Activated CD4-positive, alpha-beta T cell treated with anti-CD3 and anti-CD28 coated beads for 36 hours (primary cell): ENCODE measurements around the gene C5. TPM values are rescaled to one million over a fixed set of nuclear protein-coding genes. Genes with fewer than 3 reads are reported as not detected.
A peak's percentile ranks its signal among the peaks of the same experiment; 100 is the strongest.

Source experiments
- ATAC-seq: fragments of 200-7000 bp; cut with Tn5 transposase; one replicate; pipeline ENCODE4 v1.10.0; 2021; ENCODE audit warnings: mild to moderate bottlenecking, moderate library complexity
- CTCF ChIA-PET: fragments of 350-600 bp; sonication (Branson Sonifier 250); formaldehyde crosslinking; loops from one replicate; lab custom pipeline; 2021; ENCODE audit warnings: antibody characterized with exemption; lab: Charles Lee
- POLR2A ChIA-PET: fragments of 350-600 bp; sonication (Branson Sonifier 250); formaldehyde crosslinking; loops from one replicate; lab custom pipeline; 2021; ENCODE audit warnings: antibody characterized with exemption, inconsistent platforms; lab: Charles Lee
- DNase-seq: peaks from one replicate; pipeline ENCODE4 v3.0.0-alpha.2; 2020
- H3K27ac Mint-ChIP-seq: one replicate; pipeline ENCODE4 v1.8.0; 2021; ENCODE audit warnings: mixed read lengths
- H3K27me3 Mint-ChIP-seq: one replicate; pipeline ENCODE4 v1.8.0; 2021; ENCODE audit warnings: mixed read lengths
- H3K36me3 Mint-ChIP-seq: one replicate; pipeline ENCODE4 v1.8.0; 2021; ENCODE audit warnings: low read depth, mixed read lengths
- H3K4me1 Mint-ChIP-seq: one replicate; pipeline ENCODE4 v1.8.0; 2021; ENCODE audit warnings: mixed read lengths
- H3K4me3 Mint-ChIP-seq: one replicate; pipeline ENCODE4 v1.8.0; 2021; ENCODE audit warnings: mild to moderate bottlenecking, moderate library complexity, mixed read lengths
- H3K9me3 Mint-ChIP-seq: one replicate; pipeline ENCODE4 v1.8.0; 2021; ENCODE audit warnings: low read depth, mixed read lengths
- intact Hi-C, 2 experiments: fragments of 100-400 bp; cut with DNase I in 1 of 2; cut with micrococcal nuclease in 1 of 2; formaldehyde crosslinking; loops; one replicate each; pipeline versions ENCODE4 v1.14.2 to v1.15.1; 2022 to 2024; cut with DNase I, micrococcal nuclease
- total RNA-seq, 2 experiments: library from RNA; stranded (reverse); gene quantifications; one replicate each; pipeline ENCODE4 v1.2.3, GENCODE V29; 2021

Gene C5
- total RNA-seq, 2 experiments from 2014 or later = 2.3 to 2.4 TPM

DNA sequence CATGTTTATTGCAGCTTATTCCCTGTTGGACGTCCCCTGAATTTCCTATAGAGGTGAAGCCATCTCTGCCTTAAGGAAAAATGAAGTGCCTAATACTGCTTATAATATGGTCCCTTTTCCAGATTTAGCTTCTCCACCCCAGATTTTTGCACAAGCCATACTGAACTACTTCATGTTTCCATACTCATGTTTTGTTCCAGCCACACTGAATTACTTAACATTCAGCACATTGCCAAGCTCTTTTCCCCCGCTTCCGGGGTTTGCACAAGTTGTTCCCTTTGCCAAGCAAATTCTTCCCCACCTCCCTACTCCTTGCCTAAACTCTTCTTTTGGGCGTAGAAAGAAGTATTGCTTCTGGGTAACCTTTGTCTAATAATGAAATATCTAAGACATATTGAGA is 23.0 kb upstream of the C5 start:
- ChIA-PET POLR2A (interaction anchor here (0.7 kb wide), 1 partner anchor 180 kb away, joined by 7 read pairs; no protein-coding TSS in a partner anchor), CTCF (interaction anchor here (0.5 to 3.0 kb wide), 7 partner anchors 9 to 317 kb away, joined by 3 to 20 read pairs (median 3); no protein-coding TSS in a partner anchor)
- H3K27ac Mint-ChIP-seq = peak overlapping the region; percentile 2
- no peak for ATAC-seq
- peak overlapping the region; percentile 96 for H3K4me3 Mint-ChIP-seq
- peaks cover 6% of the 10 kb centered on the region for H3K9me3 Mint-ChIP-seq
- intact Hi-C loops = loop anchor here in 1 of 2 experiments (5.0 to 10.0 kb wide), 3 partner anchors 146 to 228 kb away; partner anchors contain the start of genes PHF19, PSMD5 and TRAF1
- peaks cover 54% of the 10 kb centered on the region for H3K4me1 Mint-ChIP-seq
- DNase-seq = no peak
- no peaks in the 10 kb centered on the region for H3K27me3 Mint-ChIP-seq
- peaks cover 9% of the 10 kb centered on the region for H3K36me3 Mint-ChIP-seq

DNA sequence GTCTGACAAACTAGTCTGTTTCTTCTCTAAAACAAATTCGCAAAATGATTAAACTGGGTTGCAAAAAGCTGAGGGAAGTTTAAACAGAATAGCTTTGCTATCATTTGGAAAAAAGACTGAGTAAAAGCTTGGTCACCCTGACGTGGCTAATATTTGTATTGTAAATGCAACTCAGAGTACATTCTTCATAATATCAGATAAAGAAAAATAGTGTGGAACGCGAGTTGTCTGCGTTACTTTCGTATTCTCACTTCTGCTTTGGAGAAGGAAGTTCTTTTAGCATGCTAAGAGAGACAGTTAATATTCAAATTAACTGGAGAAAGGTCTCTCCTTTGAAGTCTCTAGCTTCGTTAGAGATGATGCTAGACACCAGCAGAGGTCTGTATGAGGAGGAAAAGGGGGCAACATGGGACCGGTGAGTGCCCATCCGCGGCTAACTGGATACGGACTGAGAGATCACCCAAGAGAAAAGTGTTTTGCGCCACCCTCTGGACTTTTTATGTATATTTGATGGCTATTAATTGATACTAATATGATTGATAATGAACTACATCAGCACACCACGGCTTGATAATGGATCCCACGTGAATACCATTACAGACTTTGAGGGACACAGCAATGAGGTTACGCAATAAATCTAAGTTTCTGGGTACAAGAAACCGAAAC is 21.8 kb upstream of the C5 start:
- ChIA-PET POLR2A (interaction anchor here (0.5 to 1.3 kb wide), 5 partner anchors 15 to 395 kb away, joined by 3 to 8 read pairs (median 4); no protein-coding TSS in a partner anchor), CTCF (interaction anchor here (0.5 to 3.0 kb wide), 11 partner anchors 7 to 449 kb away, joined by 3 to 20 read pairs (median 3); no protein-coding TSS in a partner anchor)
- Mint-ChIP-seq H3K36me3 (peaks cover 15% of the 10 kb centered on the region), H3K27ac (peak overlapping the region; percentile 79), H3K27me3 (no peaks in the 10 kb centered on the region), H3K4me1 (peaks cover 57% of the 10 kb centered on the region), H3K9me3 (peaks cover 10% of the 10 kb centered on the region), H3K4me3 (peak overlapping the region; percentile 73)
- intact Hi-C loops = loop anchor here in 1 of 2 experiments (5.0 to 10.0 kb wide), 3 partner anchors 145 to 227 kb away; partner anchors contain the start of genes PHF19, PSMD5 and TRAF1
- ATAC-seq (no peak), DNase-seq (peak; percentile 35)

DNA sequence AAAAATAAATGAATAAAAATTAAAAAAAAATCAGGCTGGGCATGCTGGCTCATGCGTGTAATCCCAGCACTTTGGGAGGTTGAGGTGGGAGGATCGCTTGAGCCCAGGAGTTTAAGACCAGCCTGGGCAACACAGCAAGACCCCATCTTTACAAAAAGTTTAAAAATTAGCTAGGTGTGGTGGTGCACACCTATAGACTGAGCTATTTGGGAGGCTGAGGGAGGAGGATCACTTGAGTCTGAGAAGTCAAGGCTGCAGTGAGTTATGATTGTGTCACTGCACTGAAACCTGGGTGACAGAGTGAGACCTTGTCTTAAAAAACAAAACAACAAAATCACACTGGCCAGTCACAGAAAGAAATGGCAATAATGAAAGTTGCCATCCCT is 21.3 kb upstream of the C5 start:
- peak overlapping the region; percentile 73 for H3K4me3 Mint-ChIP-seq
- H3K4me1 Mint-ChIP-seq = peaks cover 51% of the 10 kb centered on the region
- POLR2A ChIA-PET = interaction anchor here (0.6 to 1.3 kb wide), 4 partner anchors 16 to 215 kb away, joined by 3 to 8 read pairs (median 4); no protein-coding TSS in a partner anchor
- H3K27ac Mint-ChIP-seq = peak overlapping the region; percentile 79
- ATAC-seq (peak; percentile 14), DNase-seq (peak; percentile 52)
- no peaks in the 10 kb centered on the region for H3K27me3 Mint-ChIP-seq
- H3K36me3 Mint-ChIP-seq = peaks cover 15% of the 10 kb centered on the region
- peaks cover 10% of the 10 kb centered on the region for H3K9me3 Mint-ChIP-seq
- CTCF ChIA-PET = interaction anchor here (0.5 to 3.0 kb wide), 8 partner anchors 8 to 449 kb away, joined by 3 to 20 read pairs (median 4); no protein-coding TSS in a partner anchor
- intact Hi-C loops = loop anchor here in 1 of 2 experiments (5.0 to 10.0 kb wide), 3 partner anchors 144 to 227 kb away; partner anchors contain the start of genes PHF19, PSMD5 and TRAF1

- ATAC-seq = no peak
- H3K4me3 Mint-ChIP-seq = no peak overlapping the region
- no peak overlapping the region for H3K27ac Mint-ChIP-seq
- ChIA-PET CTCF (interaction anchor here (1.6 to 2.5 kb wide), 2 partner anchors 10 to 88 kb away, joined by 6 to 9 read pairs; no protein-coding TSS in a partner anchor), POLR2A (no interaction called here)
- H3K4me1 Mint-ChIP-seq = peaks cover 42% of the 10 kb centered on the region
- H3K9me3 Mint-ChIP-seq = peaks cover 10% of the 10 kb centered on the region
- DNase-seq = no peak
- peaks cover 13% of the 10 kb centered on the region for H3K36me3 Mint-ChIP-seq
- H3K27me3 Mint-ChIP-seq = no peaks in the 10 kb centered on the region
- intact Hi-C loops = loop anchor here in 1 of 2 experiments (10.0 kb wide), 1 partner anchor 455 kb away; no protein-coding TSS in a partner anchor
Measured at GRCh38 chr9:121069396-121069795, 19.3 kb upstream of the C5 start.

GRCh38 chr9:121067640-121068039 is 17.6 kb upstream of the C5 start:
- H3K27me3 Mint-ChIP-seq = no peaks in the 10 kb centered on the region
- CTCF ChIA-PET = interaction anchor here (0.6 to 2.5 kb wide), 5 partner anchors 8 to 574 kb away, joined by 3 to 9 read pairs (median 4); no protein-coding TSS in a partner anchor

GRCh38 chr9:121066850-121067249 is 16.8 kb upstream of the C5 start:
- ATAC-seq = no peak
- Mint-ChIP-seq H3K27ac (no peak overlapping the region), H3K27me3 (no peaks in the 10 kb centered on the region), H3K4me1 (peaks cover 40% of the 10 kb centered on the region), H3K36me3 (peaks cover 13% of the 10 kb centered on the region), H3K4me3 (no peak overlapping the region), H3K9me3 (peaks cover 10% of the 10 kb centered on the region)
- intact Hi-C loops = loop anchor here in 1 of 2 experiments (10.0 kb wide), 1 partner anchor 452 kb away; no protein-coding TSS in a partner anchor
- DNase-seq = no peak
- ChIA-PET CTCF (interaction anchor here (0.7 to 3.2 kb wide), 2 partner anchors 311 kb away, joined by 4 to 10 read pairs; no protein-coding TSS in a partner anchor), POLR2A (no interaction called here)

More at GRCh38 chr9:121067640-121068039, 17.6 kb upstream of the C5 start:
- no peak for DNase-seq
- Mint-ChIP-seq H3K9me3 (peaks cover 10% of the 10 kb centered on the region), H3K36me3 (peaks cover 13% of the 10 kb centered on the region), H3K4me3 (no peak overlapping the region), H3K27ac (peak overlapping the region; percentile 34), H3K4me1 (peaks cover 39% of the 10 kb centered on the region)
- POLR2A ChIA-PET = no interaction called here
- ATAC-seq = peak; percentile 53
- intact Hi-C loops = loop anchor here in 1 of 2 experiments (10.0 kb wide), 1 partner anchor 453 kb away; no protein-coding TSS in a partner anchor

GRCh38 chr9:121059998-121060636 is 10.0 kb upstream of the C5 start:
- Mint-ChIP-seq H3K27ac (no peak overlapping the region), H3K9me3 (peaks cover 3% of the 10 kb centered on the region), H3K4me1 (peaks cover 16% of the 10 kb centered on the region), H3K36me3 (no peaks in the 10 kb centered on the region), H3K4me3 (no peak overlapping the region), H3K27me3 (no peaks in the 10 kb centered on the region)
- ATAC-seq = no peak
- DNase-seq = peak; percentile 37
- CTCF ChIA-PET = interaction anchor here (0.7 to 4.7 kb wide), 41 partner anchors 8 to 329 kb away, joined by 3 to 53 read pairs (median 4); partner anchors contain the start of gene C5
- POLR2A ChIA-PET = interaction anchor here (0.5 to 0.6 kb wide), 3 partner anchors 162 to 281 kb away, joined by 3 to 7 read pairs (median 3); no protein-coding TSS in a partner anchor
- intact Hi-C loops = loop anchor here (1.0 to 10.0 kb wide), 5 partner anchors 79 to 445 kb away; no protein-coding TSS in a partner anchor

DNA sequence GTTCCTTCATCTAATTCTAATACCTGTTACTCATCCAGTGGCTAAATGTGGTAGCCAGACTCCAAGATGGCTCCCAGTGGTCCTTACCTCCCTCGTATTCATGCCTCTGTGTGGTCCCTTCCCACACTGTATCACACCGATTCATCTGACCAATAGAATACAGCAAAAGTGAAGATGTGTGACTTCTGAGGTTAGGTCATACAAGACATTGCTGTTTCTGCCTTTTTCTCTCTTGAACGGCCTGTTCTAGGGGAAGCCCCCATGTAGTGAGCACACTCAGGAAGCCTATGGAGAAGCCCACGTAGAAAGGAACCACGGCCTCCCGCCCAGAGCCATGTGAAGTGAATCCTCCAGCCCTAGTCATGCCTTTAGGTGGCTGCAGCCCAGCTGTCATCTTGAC is 9.4 kb upstream of the C5 start:
- H3K9me3 Mint-ChIP-seq = peaks cover 3% of the 10 kb centered on the region
- ChIA-PET POLR2A (interaction anchor here (0.5 to 0.6 kb wide), 2 partner anchors 161 to 214 kb away, joined by 3 to 7 read pairs; no protein-coding TSS in a partner anchor), CTCF (interaction anchor here (0.7 to 4.7 kb wide), 37 partner anchors 9 to 328 kb away, joined by 3 to 53 read pairs (median 5); partner anchors contain the start of gene C5)
- no peaks in the 10 kb centered on the region for H3K27me3 Mint-ChIP-seq
- no peak overlapping the region for H3K27ac Mint-ChIP-seq
- peaks cover 16% of the 10 kb centered on the region for H3K4me1 Mint-ChIP-seq
- ATAC-seq = peak; percentile 33
- DNase-seq = no peak
- intact Hi-C loops = no loop called here
- H3K4me3 Mint-ChIP-seq = no peak overlapping the region
- no peaks in the 10 kb centered on the region for H3K36me3 Mint-ChIP-seq

DNA sequence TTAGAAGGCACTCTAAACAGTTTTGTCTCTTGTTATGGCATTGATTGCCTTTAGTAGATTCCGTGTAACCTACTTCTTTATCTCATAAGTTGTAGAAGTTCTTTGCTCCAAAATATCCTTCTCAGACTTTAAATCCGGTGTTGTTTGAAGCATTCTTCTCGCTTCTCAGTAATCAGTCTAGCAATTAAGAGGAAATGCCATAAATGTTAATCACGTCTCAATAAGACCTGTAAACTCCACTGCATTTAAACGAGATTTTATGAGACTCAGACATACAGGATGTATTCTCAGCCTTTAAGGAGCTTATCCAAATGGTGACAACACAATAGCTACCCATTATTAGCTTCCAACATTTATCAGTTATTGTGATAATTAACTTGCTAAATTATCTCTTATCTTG is 7.7 kb upstream of the C5 start:
- intact Hi-C loops = no loop called here
- DNase-seq = no peak
- POLR2A ChIA-PET = no interaction called here
- Mint-ChIP-seq H3K27me3 (no peaks in the 10 kb centered on the region), H3K9me3 (peaks cover 3% of the 10 kb centered on the region), H3K27ac (no peak overlapping the region), H3K4me3 (no peak overlapping the region), H3K36me3 (no peaks in the 10 kb centered on the region), H3K4me1 (peaks cover 11% of the 10 kb centered on the region)
- CTCF ChIA-PET = interaction anchor here (1.0 to 1.1 kb wide), 2 partner anchors 11 to 63 kb away, joined by 3 read pairs; no protein-coding TSS in a partner anchor
- ATAC-seq = no peak

DNA sequence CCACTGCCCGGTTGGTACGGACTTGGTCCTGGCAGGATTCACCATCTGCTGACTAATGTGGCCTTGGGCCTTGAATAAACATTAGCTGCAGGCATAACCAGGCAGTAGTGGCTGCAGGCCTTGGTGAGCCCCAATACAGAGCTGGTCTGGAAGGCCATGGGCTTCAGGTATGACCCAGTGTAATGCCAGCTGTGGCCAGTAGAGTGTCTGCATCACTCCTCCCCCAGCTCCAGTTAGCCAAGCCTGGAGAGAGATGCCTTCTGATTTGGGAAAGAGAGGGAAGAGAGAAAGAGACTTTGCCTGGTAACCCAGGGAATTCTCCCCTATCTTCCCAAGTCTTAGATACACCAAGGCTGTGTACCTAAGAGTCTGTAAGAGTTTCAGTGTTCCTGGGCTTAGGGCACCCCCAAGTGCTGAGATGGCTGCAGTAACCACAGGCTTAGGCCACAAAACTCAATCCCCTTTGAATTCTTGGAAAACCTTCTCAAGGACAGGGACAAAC is 5.6 kb upstream of the C5 start:
- no peak overlapping the region for H3K4me3 Mint-ChIP-seq
- no peaks in the 10 kb centered on the region for H3K36me3 Mint-ChIP-seq
- no peaks in the 10 kb centered on the region for H3K27me3 Mint-ChIP-seq
- H3K9me3 Mint-ChIP-seq = peaks cover 3% of the 10 kb centered on the region
- ChIA-PET CTCF (interaction anchor here (0.6 to 2.5 kb wide), 8 partner anchors 8 to 294 kb away, joined by 3 to 12 read pairs (median 4); no protein-coding TSS in a partner anchor), POLR2A (interaction anchor here (0.6 kb wide), 1 partner anchor 16 kb away, joined by 4 read pairs; no protein-coding TSS in a partner anchor)
- intact Hi-C loops = no loop called here
- DNase-seq (no peak), ATAC-seq (no peak)
- H3K4me1 Mint-ChIP-seq = no peaks in the 10 kb centered on the region
- H3K27ac Mint-ChIP-seq = no peak overlapping the region
